ENCODE results near the gene CORIN. TPM values are rescaled to one million over a fixed set of nuclear protein-coding genes. Genes with fewer than 3 reads are reported as not detected.

Gene CORIN
- total and polyA plus RNA-seq, 2 of the 13 experiments (the other 11 are each of a cell fraction or from before 2014, with no cell fraction given) = 0.84 to 1.2 TPM

DNA sequence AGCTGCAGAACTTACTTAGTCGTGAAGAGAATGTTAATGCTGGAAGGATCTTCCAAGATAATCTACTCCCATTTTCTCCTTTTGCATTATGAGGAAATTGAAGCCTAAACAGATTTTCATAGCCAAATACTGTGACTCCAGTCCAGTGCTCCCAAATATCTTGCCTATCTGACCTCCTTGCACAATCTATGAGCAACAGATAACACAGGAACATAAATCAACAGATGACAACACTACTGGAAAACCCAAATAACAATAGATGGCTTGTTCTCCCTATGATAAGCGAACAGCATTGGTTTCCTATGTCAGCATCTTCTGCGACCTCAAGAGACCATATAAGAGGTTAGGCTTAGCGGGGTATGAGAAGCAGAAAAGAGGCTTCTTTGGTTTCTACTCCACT is 88.0 kb downstream of the CORIN start (continued):
- TF ChIP-seq, protein P1, sequence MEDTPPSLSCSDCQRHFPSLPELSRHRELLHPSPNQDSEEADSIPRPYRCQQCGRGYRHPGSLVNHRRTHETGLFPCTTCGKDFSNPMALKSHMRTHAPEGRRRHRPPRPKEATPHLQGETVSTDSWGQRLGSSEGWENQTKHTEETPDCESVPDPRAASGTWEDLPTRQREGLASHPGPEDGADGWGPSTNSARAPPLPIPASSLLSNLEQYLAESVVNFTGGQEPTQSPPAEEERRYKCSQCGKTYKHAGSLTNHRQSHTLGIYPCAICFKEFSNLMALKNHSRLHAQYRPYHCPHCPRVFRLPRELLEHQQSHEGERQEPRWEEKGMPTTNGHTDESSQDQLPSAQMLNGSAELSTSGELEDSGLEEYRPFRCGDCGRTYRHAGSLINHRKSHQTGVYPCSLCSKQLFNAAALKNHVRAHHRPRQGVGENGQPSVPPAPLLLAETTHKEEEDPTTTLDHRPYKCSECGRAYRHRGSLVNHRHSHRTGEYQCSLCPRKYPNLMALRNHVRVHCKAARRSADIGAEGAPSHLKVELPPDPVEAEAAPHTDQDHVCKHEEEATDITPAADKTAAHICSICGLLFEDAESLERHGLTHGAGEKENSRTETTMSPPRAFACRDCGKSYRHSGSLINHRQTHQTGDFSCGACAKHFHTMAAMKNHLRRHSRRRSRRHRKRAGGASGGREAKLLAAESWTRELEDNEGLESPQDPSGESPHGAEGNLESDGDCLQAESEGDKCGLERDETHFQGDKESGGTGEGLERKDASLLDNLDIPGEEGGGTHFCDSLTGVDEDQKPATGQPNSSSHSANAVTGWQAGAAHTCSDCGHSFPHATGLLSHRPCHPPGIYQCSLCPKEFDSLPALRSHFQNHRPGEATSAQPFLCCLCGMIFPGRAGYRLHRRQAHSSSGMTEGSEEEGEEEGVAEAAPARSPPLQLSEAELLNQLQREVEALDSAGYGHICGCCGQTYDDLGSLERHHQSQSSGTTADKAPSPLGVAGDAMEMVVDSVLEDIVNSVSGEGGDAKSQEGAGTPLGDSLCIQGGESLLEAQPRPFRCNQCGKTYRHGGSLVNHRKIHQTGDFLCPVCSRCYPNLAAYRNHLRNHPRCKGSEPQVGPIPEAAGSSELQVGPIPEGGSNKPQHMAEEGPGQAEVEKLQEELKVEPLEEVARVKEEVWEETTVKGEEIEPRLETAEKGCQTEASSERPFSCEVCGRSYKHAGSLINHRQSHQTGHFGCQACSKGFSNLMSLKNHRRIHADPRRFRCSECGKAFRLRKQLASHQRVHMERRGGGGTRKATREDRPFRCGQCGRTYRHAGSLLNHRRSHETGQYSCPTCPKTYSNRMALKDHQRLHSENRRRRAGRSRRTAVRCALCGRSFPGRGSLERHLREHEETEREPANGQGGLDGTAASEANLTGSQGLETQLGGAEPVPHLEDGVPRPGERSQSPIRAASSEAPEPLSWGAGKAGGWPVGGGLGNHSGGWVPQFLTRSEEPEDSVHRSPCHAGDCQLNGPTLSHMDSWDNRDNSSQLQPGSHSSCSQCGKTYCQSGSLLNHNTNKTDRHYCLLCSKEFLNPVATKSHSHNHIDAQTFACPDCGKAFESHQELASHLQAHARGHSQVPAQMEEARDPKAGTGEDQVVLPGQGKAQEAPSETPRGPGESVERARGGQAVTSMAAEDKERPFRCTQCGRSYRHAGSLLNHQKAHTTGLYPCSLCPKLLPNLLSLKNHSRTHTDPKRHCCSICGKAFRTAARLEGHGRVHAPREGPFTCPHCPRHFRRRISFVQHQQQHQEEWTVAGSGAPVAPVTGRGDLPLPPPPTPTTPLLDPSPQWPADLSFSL (CRISPR knock-in tag; IDR thresholded peaks at IDR 0.05) = no peak
- TF ChIP-seq ZC3H13 (CRISPR knock-in tag; IDR thresholded peaks at IDR 0.05) = no peak
- no peak for TF ChIP-seq MED13 (CRISPR knock-in tag; IDR thresholded peaks at IDR 0.05)
- no peak for TF ChIP-seq RBAK (CRISPR knock-in tag; IDR thresholded peaks at IDR 0.05)
- TF ChIP-seq SMAD9 (CRISPR knock-in tag; IDR thresholded peaks at IDR 0.05) = no peak
- TF ChIP-seq NR2C2 (CRISPR knock-in tag; IDR thresholded peaks at IDR 0.05; ENCODE audit: borderline replicate concordance) = peak; percentile 19; the same call in 1 of the 2 replicates
- TF ChIP-seq, protein P2, sequence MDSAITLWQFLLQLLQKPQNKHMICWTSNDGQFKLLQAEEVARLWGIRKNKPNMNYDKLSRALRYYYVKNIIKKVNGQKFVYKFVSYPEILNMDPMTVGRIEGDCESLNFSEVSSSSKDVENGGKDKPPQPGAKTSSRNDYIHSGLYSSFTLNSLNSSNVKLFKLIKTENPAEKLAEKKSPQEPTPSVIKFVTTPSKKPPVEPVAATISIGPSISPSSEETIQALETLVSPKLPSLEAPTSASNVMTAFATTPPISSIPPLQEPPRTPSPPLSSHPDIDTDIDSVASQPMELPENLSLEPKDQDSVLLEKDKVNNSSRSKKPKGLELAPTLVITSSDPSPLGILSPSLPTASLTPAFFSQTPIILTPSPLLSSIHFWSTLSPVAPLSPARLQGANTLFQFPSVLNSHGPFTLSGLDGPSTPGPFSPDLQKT (CRISPR knock-in tag; IDR thresholded peaks at IDR 0.05; ENCODE audit: borderline replicate concordance) = no peak
- peak; percentile 35; the same call in 1 of the 2 replicates for TF ChIP-seq NFIC (IDR thresholded peaks at IDR 0.05; ENCODE audit: low read length)
- TF ChIP-seq MYPOP (CRISPR knock-in tag; IDR thresholded peaks at IDR 0.05) = no peak
- TF ChIP-seq, protein P3, sequence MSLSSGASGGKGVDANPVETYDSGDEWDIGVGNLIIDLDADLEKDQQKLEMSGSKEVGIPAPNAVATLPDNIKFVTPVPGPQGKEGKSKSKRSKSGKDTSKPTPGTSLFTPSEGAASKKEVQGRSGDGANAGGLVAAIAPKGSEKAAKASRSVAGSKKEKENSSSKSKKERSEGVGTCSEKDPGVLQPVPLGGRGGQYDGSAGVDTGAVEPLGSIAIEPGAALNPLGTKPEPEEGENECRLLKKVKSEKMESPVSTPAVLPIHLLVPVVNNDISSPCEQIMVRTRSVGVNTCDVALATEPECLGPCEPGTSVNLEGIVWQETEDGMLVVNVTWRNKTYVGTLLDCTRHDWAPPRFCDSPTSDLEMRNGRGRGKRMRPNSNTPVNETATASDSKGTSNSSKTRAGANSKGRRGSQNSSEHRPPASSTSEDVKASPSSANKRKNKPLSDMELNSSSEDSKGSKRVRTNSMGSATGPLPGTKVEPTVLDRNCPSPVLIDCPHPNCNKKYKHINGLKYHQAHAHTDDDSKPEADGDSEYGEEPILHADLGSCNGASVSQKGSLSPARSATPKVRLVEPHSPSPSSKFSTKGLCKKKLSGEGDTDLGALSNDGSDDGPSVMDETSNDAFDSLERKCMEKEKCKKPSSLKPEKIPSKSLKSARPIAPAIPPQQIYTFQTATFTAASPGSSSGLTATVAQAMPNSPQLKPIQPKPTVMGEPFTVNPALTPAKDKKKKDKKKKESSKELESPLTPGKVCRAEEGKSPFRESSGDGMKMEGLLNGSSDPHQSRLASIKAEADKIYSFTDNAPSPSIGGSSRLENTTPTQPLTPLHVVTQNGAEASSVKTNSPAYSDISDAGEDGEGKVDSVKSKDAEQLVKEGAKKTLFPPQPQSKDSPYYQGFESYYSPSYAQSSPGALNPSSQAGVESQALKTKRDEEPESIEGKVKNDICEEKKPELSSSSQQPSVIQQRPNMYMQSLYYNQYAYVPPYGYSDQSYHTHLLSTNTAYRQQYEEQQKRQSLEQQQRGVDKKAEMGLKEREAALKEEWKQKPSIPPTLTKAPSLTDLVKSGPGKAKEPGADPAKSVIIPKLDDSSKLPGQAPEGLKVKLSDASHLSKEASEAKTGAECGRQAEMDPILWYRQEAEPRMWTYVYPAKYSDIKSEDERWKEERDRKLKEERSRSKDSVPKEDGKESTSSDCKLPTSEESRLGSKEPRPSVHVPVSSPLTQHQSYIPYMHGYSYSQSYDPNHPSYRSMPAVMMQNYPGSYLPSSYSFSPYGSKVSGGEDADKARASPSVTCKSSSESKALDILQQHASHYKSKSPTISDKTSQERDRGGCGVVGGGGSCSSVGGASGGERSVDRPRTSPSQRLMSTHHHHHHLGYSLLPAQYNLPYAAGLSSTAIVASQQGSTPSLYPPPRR (CRISPR knock-in tag; IDR thresholded peaks at IDR 0.05; ENCODE audit: borderline replicate concordance) = peak; percentile 46; the same call in 1 of the 2 replicates
- TF ChIP-seq CEBPB (IDR thresholded peaks at IDR 0.05; ENCODE audit: borderline replicate concordance, low read depth, low read length) = peak; percentile 88
- TF ChIP-seq KAT2B (IDR thresholded peaks at IDR 0.05; ENCODE audit: borderline replicate concordance, low read depth, low read length) = no peak
- TF ChIP-seq, protein P4, sequence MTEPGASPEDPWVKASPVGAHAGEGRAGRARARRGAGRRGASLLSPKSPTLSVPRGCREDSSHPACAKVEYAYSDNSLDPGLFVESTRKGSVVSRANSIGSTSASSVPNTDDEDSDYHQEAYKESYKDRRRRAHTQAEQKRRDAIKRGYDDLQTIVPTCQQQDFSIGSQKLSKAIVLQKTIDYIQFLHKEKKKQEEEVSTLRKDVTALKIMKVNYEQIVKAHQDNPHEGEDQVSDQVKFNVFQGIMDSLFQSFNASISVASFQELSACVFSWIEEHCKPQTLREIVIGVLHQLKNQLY (CRISPR knock-in tag; IDR thresholded peaks at IDR 0.05) = no peak
- no peak for TF ChIP-seq JARID2 (CRISPR knock-in tag; IDR thresholded peaks at IDR 0.05; ENCODE audit: insufficient replicate concordance)
- no peak for TF ChIP-seq ATF7-NPFF (CRISPR knock-in tag; IDR thresholded peaks at IDR 0.05; ENCODE audit: low read depth)

Data from HepG2 (cell line).